ENCODE measurements around the gene COPA. TPM values are rescaled to one million over a fixed set of nuclear protein-coding genes. Genes with fewer than 3 reads are reported as not detected.
"Not testable (repeated sequence)": the region's sequence is repeated elsewhere in the genome, so short reads cannot be mapped to it uniquely, and the experiment has no call there.

The COPA gene
- total RNA-seq, 2 experiments from 2014 or later, result 145 to 146 TPM

GRCh38 chr1:160307118-160307791 lies 35.8 kb downstream of the COPA start:
- Mint-ChIP-seq H3K9me3 (no peaks in the 10 kb centered on the region), H3K4me1 (no peaks in the 10 kb centered on the region), H3K4me3 (no peak overlapping the region), H3K27me3 (no peaks in the 10 kb centered on the region), H3K27ac (no peak overlapping the region), H3K36me3 (ENCODE audit: low read depth) (peaks cover 72% of the 10 kb centered on the region)
- CTCF ChIA-PET, result no interaction called here
- no peak for DNase-seq
- POLR2A ChIA-PET, result interaction anchor here (1.4 kb wide), 1 partner anchor 23 kb away, joined by 3 read pairs; no protein-coding TSS in a partner anchor

GRCh38 chr1:160300173-160300572 lies 42.9 kb downstream of the COPA start:
- POLR2A ChIA-PET, result no interaction called here
- DNase-seq, result no peak
- Mint-ChIP-seq H3K4me3 (no peak overlapping the region), H3K4me1 (no peaks in the 10 kb centered on the region), H3K36me3 (ENCODE audit: low read depth) (peaks cover 61% of the 10 kb centered on the region), H3K27ac (no peak overlapping the region), H3K9me3 (no peaks in the 10 kb centered on the region), H3K27me3 (no peaks in the 10 kb centered on the region)
- CTCF ChIA-PET, result interaction anchor here (0.7 to 2.6 kb wide), 3 partner anchors 8 to 48 kb away, joined by 3 to 16 read pairs (median 4); no protein-coding TSS in a partner anchor

- no peak overlapping the region for H3K27ac Mint-ChIP-seq
- H3K4me1 Mint-ChIP-seq, result no peaks in the 10 kb centered on the region
- DNase-seq, result no peak
- no peaks in the 10 kb centered on the region for H3K9me3 Mint-ChIP-seq
- no peak overlapping the region for H3K4me3 Mint-ChIP-seq
- no peaks in the 10 kb centered on the region for H3K27me3 Mint-ChIP-seq
- H3K36me3 Mint-ChIP-seq (ENCODE audit: low read depth), result peaks cover 84% of the 10 kb centered on the region
- ChIA-PET CTCF (interaction anchor here (0.5 kb wide), 1 partner anchor 128 kb away, joined by 3 read pairs; no protein-coding TSS in a partner anchor), POLR2A (no interaction called here)
These were observed 47.0 kb downstream of the COPA start for GRCh38 chr1:160296036-160296435.

GRCh38 chr1:160293020-160293968 lies 49.8 kb downstream of the COPA start:
- no peak overlapping the region for H3K27ac Mint-ChIP-seq
- H3K9me3 Mint-ChIP-seq, result no peaks in the 10 kb centered on the region
- ChIA-PET CTCF (interaction anchor here (0.9 to 5.6 kb wide), 15 partner anchors 8 to 192 kb away, joined by 3 to 68 read pairs (median 12); partner anchors contain the start of genes CASQ1 and DCAF8), POLR2A (interaction anchor here (0.8 to 1.8 kb wide), 2 partner anchors 8 to 192 kb away, joined by 3 to 5 read pairs; partner anchors contain the start of gene PEX19)
- no peak overlapping the region for H3K4me3 Mint-ChIP-seq
- no peak for DNase-seq
- no peaks in the 10 kb centered on the region for H3K4me1 Mint-ChIP-seq
- no peaks in the 10 kb centered on the region for H3K27me3 Mint-ChIP-seq
- peaks cover 90% of the 10 kb centered on the region for H3K36me3 Mint-ChIP-seq (ENCODE audit: low read depth)

- CTCF ChIA-PET, result interaction anchor here (0.6 to 5.6 kb wide), 55 partner anchors 10 to 416 kb away, joined by 3 to 68 read pairs (median 5); partner anchors contain the start of genes CASQ1, COPA, DCAF8 and IGSF8
- peak; percentile 73 for DNase-seq
- H3K9me3 Mint-ChIP-seq, result no peaks in the 10 kb centered on the region
- H3K4me1 Mint-ChIP-seq, result no peaks in the 10 kb centered on the region
- no peak overlapping the region for H3K4me3 Mint-ChIP-seq
- no peaks in the 10 kb centered on the region for H3K27me3 Mint-ChIP-seq
- peaks cover 79% of the 10 kb centered on the region for H3K36me3 Mint-ChIP-seq (ENCODE audit: low read depth)
- POLR2A ChIA-PET, result interaction anchor here (1.0 to 2.2 kb wide), 6 partner anchors 11 to 190 kb away, joined by 3 to 14 read pairs (median 8); partner anchors contain the start of gene DCAF8
- no peak overlapping the region for H3K27ac Mint-ChIP-seq
These were observed 51.5 kb downstream of the COPA start for GRCh38 chr1:160291248-160292220.

- POLR2A ChIA-PET, result interaction anchor here (0.9 to 2.8 kb wide), 5 partner anchors 24 to 59 kb away, joined by 3 to 16 read pairs (median 3); partner anchors contain the start of gene DCAF8
- H3K27me3 Mint-ChIP-seq, result not testable (repeated sequence)
- H3K36me3 Mint-ChIP-seq (ENCODE audit: low read depth), result peaks cover 50% of the 10 kb centered on the region
These were observed 55.3 kb downstream of the COPA start for GRCh38 chr1:160287769-160288168.

GRCh38 chr1:160285506-160285905 lies 57.5 kb downstream of the COPA start:
- H3K36me3 Mint-ChIP-seq (ENCODE audit: low read depth), result peaks cover 48% of the 10 kb centered on the region
- H3K9me3 Mint-ChIP-seq, result no peaks in the 10 kb centered on the region
- ChIA-PET CTCF (interaction anchor here (0.7 to 2.2 kb wide), 9 partner anchors 20 to 184 kb away, joined by 3 to 10 read pairs (median 3); partner anchors contain the start of gene DCAF8), POLR2A (interaction anchor here (0.7 to 2.6 kb wide), 16 partner anchors 9 to 255 kb away, joined by 3 to 89 read pairs (median 6); partner anchors contain the start of genes COPA, DCAF8 and NCSTN)
- no peaks in the 10 kb centered on the region for H3K27me3 Mint-ChIP-seq
- H3K4me1 Mint-ChIP-seq, result peaks cover 21% of the 10 kb centered on the region
- no peak overlapping the region for H3K27ac Mint-ChIP-seq
- peak overlapping the region; percentile 100 for H3K4me3 Mint-ChIP-seq
- no peak for DNase-seq

More at GRCh38 chr1:160287769-160288168, 55.3 kb downstream of the COPA start:
- H3K27ac Mint-ChIP-seq, DNase-seq, H3K4me3 Mint-ChIP-seq, H3K9me3 Mint-ChIP-seq: not testable (repeated sequence)
- peaks cover 21% of the 10 kb centered on the region for H3K4me1 Mint-ChIP-seq
- CTCF ChIA-PET, result interaction anchor here (1.1 to 5.6 kb wide), 4 partner anchors 11 to 187 kb away, joined by 4 to 68 read pairs (median 9); partner anchors contain the start of gene CASQ1

- H3K27ac Mint-ChIP-seq, result peak within 1 kb of the TSS; percentile 91
- ChIA-PET CTCF (interaction anchor here (0.7 to 2.2 kb wide), 11 partner anchors 17 to 184 kb away, joined by 3 to 10 read pairs (median 3); partner anchors contain the start of gene DCAF8), POLR2A (interaction anchor here (0.7 to 2.6 kb wide), 19 partner anchors 10 to 256 kb away, joined by 3 to 89 read pairs (median 5); partner anchors contain the start of genes COPA, DCAF8, NCSTN and SLAMF6)
- H3K36me3 Mint-ChIP-seq (ENCODE audit: low read depth), result peaks cover 48% of the 10 kb centered on the region
- H3K27me3 Mint-ChIP-seq, result no peaks in the 10 kb centered on the region
- H3K9me3 Mint-ChIP-seq, result no peaks in the 10 kb centered on the region
- H3K4me3 Mint-ChIP-seq, result peak within 1 kb of the TSS; percentile 100
- H3K4me1 Mint-ChIP-seq, result peaks cover 21% of the 10 kb centered on the region
- DNase-seq, result peak; percentile 96
These were observed 58.2 kb downstream of the COPA start, which contains the start of gene PEX19 for GRCh38 chr1:160284782-160285344. PEX19 (minus strand) TSS chr1:160285133; CDS start chr1:160285124, 9 bp downstream.

- peak; percentile 24 for DNase-seq
- POLR2A ChIA-PET, result interaction anchor here (0.8 to 2.6 kb wide), 15 partner anchors 10 to 239 kb away, joined by 3 to 89 read pairs (median 6); partner anchors contain the start of genes COPA, DCAF8, NCSTN and SLAMF6
- no peaks in the 10 kb centered on the region for H3K9me3 Mint-ChIP-seq
- no peaks in the 10 kb centered on the region for H3K27me3 Mint-ChIP-seq
- peaks cover 48% of the 10 kb centered on the region for H3K36me3 Mint-ChIP-seq (ENCODE audit: low read depth)
- peak overlapping the region; percentile 91 for H3K27ac Mint-ChIP-seq
- H3K4me3 Mint-ChIP-seq, result peak overlapping the region; percentile 100
- peaks cover 21% of the 10 kb centered on the region for H3K4me1 Mint-ChIP-seq
- CTCF ChIA-PET, result interaction anchor here (1.0 to 2.2 kb wide), 5 partner anchors 20 to 183 kb away, joined by 3 to 10 read pairs (median 5); partner anchors contain the start of gene DCAF8
These were observed 58.7 kb downstream of the COPA start for GRCh38 chr1:160284220-160284781.

- H3K9me3 Mint-ChIP-seq, result no peaks in the 10 kb centered on the region
- CTCF ChIA-PET, result no interaction called here
- no peak overlapping the region for H3K27ac Mint-ChIP-seq
- peaks cover 49% of the 10 kb centered on the region for H3K36me3 Mint-ChIP-seq (ENCODE audit: low read depth)
- peaks cover 21% of the 10 kb centered on the region for H3K4me1 Mint-ChIP-seq
- POLR2A ChIA-PET, result no interaction called here
- DNase-seq, result no peak
- H3K4me3 Mint-ChIP-seq, result no peak overlapping the region
- no peaks in the 10 kb centered on the region for H3K27me3 Mint-ChIP-seq
These were observed 60.2 kb downstream of the COPA start for GRCh38 chr1:160282807-160283206.

GRCh38 chr1:160277987-160278386 lies 65.1 kb downstream of the COPA start:
- Mint-ChIP-seq H3K27ac (no peak overlapping the region), H3K4me3 (no peak overlapping the region), H3K27me3 (no peaks in the 10 kb centered on the region), H3K9me3 (no peaks in the 10 kb centered on the region), H3K4me1 (no peaks in the 10 kb centered on the region), H3K36me3 (ENCODE audit: low read depth) (peaks cover 45% of the 10 kb centered on the region)
- ChIA-PET POLR2A (interaction anchor here (1.7 to 2.2 kb wide), 2 partner anchors 8 to 16 kb away, joined by 4 to 11 read pairs; partner anchors contain the start of gene DCAF8), CTCF (interaction anchor here (0.9 to 2.3 kb wide), 2 partner anchors 14 to 26 kb away, joined by 3 to 11 read pairs; no protein-coding TSS in a partner anchor)
- no peak for DNase-seq

Measured in activated CD4-positive, alpha-beta memory T cell treated with anti-CD3 and anti-CD28 coated beads, Interleukin-2, amount 10 ng/mL, durations not matched to agents 7 days and 5 days (primary cell).